GM20000 (cell line): ENCODE data around the gene FAM200B.

Experiments
- DNase-seq: peaks from one replicate; pipeline ENCODE4 v3.0.0; 2012; ENCODE audit warnings: low spot score
- CTCF ChIP-seq: IDR thresholded peaks from 2 replicates; pipeline ENCODE4 v1.5.1; 2012; ENCODE audit warnings: mild to moderate bottlenecking, control low read depth; ENCODE audit errors: extremely low read depth, missing control alignments

Gene FAM200B

GRCh38 chr4:15670576-15670975 is 11.1 kb upstream of the FAM200B start:
- DNase-seq = no peak

GRCh38 chr4:15672101-15672500 is 9.5 kb upstream of the FAM200B start:
- DNase-seq = no peak
- no peak for TF ChIP-seq CTCF

More at GRCh38 chr4:15670576-15670975, 11.1 kb upstream of the FAM200B start:
- no peak for TF ChIP-seq CTCF

- DNase-seq = no peak
- no peak for TF ChIP-seq CTCF
These were observed 8.3 kb upstream of the FAM200B start for GRCh38 chr4:15673337-15673736.

GRCh38 chr4:15674046-15674445 is 7.6 kb upstream of the FAM200B start:
- no peak for TF ChIP-seq CTCF
- DNase-seq = no peak

GRCh38 chr4:15674926-15675325 is 6.7 kb upstream of the FAM200B start:
- DNase-seq = no peak
- no peak for TF ChIP-seq CTCF

- DNase-seq = no peak
These were observed 6.3 kb upstream of the FAM200B start for GRCh38 chr4:15675356-15675755.

GRCh38 chr4:15676039-15676438 is 5.6 kb upstream of the FAM200B start:
- TF ChIP-seq CTCF = no peak
- no peak for DNase-seq

More at GRCh38 chr4:15675356-15675755, 6.3 kb upstream of the FAM200B start:
- no peak for TF ChIP-seq CTCF

GRCh38 chr4:15676899-15677298 is 4.7 kb upstream of the FAM200B start:
- TF ChIP-seq CTCF = no peak
- DNase-seq = no peak
